HepG2 (cell line): ENCODE data around the gene RRAS2. TPM values are rescaled to one million over a fixed set of nuclear protein-coding genes. Genes with fewer than 3 reads are reported as not detected.
A peak's percentile ranks its signal among the peaks of the same experiment; 100 is the strongest.

Source experiments
- BATF2 ChIP-seq: sonication (generic); formaldehyde crosslinking; IDR thresholded peaks from 2 replicates; pipeline ENCODE4 v1.8.0; 2022; ENCODE audit warnings: mild to moderate bottlenecking, missing genetic modification reagents, moderate library complexity
- EEA1 ChIP-seq: sonication (generic); formaldehyde crosslinking; IDR thresholded peaks from 2 replicates; pipeline ENCODE4 v1.5.1; 2020; ENCODE audit warnings: mild to moderate bottlenecking, missing genetic modification reagents, borderline replicate concordance
- FOSL1 ChIP-seq: sonication (generic); formaldehyde crosslinking; IDR thresholded peaks from 2 replicates; pipeline ENCODE4 v1.9.0; 2021; ENCODE audit warnings: missing genetic modification reagents, borderline replicate concordance
- FOXP1 ChIP-seq, 2 experiments: fragments of 450-650 bp in 1 of 2; IDR thresholded peaks; 2 replicates each; pipeline ENCODE4 v1.6.1; 2017 to 2018; ENCODE audit warnings: antibody characterized with exemption in 1 of 2
- FOXP4 ChIP-seq: sonication (generic); formaldehyde crosslinking; IDR thresholded peaks from 2 replicates; pipeline ENCODE4 v1.4.0; 2020; ENCODE audit warnings: missing genetic modification reagents
- GATAD2A ChIP-seq: IDR thresholded peaks from 2 replicates; pipeline ENCODE4 v1.6.1; 2016
- NCOR1 ChIP-seq: fragments of 200-600 bp; sonication (generic); IDR thresholded peaks from 2 replicates; pipeline ENCODE4 v1.7.0; 2017; ENCODE audit warnings: antibody characterized with exemption, low read length, borderline replicate concordance
- PHF21A ChIP-seq: sonication (generic); formaldehyde crosslinking; IDR thresholded peaks from 2 replicates; pipeline ENCODE4 v1.5.0; 2020; ENCODE audit warnings: mild to moderate bottlenecking, missing genetic modification reagents
- PITX1 ChIP-seq: sonication (generic); formaldehyde crosslinking; IDR thresholded peaks from 2 replicates; pipeline ENCODE4 v1.5.1; 2020; ENCODE audit warnings: mild to moderate bottlenecking, missing genetic modification reagents
- SKI ChIP-seq: fragments of 450-650 bp; IDR thresholded peaks from one replicate; pipeline ENCODE4 v1.6.1; 2018; ENCODE audit warnings: mild to moderate bottlenecking; ENCODE audit not compliant: partially characterized antibody
- SOX13 ChIP-seq, 3 experiments: fragments of 450-650 bp in 1 of 3; sonication (generic) in 1 of 3; formaldehyde crosslinking in 1 of 3; IDR thresholded peaks in 2 of 3; conservative IDR thresholded peaks in 1 of 3; 2 replicates each; pipeline versions ENCODE4 v1.5.0 to v1.6.1; 2016 to 2020; ENCODE audit warnings: antibody characterized with exemption in 1 of 3, mild to moderate bottlenecking in 1 of 3, missing compliant biosample characterization in 1 of 3, missing genetic modification reagents in 1 of 3, moderate library complexity in 1 of 3
- STAG1 ChIP-seq: sonication (generic); formaldehyde crosslinking; IDR thresholded peaks from 2 replicates; pipeline ENCODE4 v1.4.0; 2020; ENCODE audit warnings: missing genetic modification reagents
- ZBTB39 ChIP-seq: sonication (generic); formaldehyde crosslinking; IDR thresholded peaks from 2 replicates; pipeline ENCODE4 v1.5.0; 2020; ENCODE audit warnings: missing genetic modification reagents
- ZMYM2 ChIP-seq: sonication (generic); formaldehyde crosslinking; IDR thresholded peaks from 2 replicates; pipeline ENCODE4 v1.8.0; 2022; ENCODE audit warnings: mild to moderate bottlenecking, missing genetic modification reagents
- ZNF326 ChIP-seq: sonication (generic); formaldehyde crosslinking; IDR thresholded peaks from 2 replicates; pipeline ENCODE4 v1.4.0; 2020; ENCODE audit warnings: missing genetic modification reagents, borderline replicate concordance
- ZNF414 ChIP-seq: sonication (generic); formaldehyde crosslinking; IDR thresholded peaks from 2 replicates; pipeline ENCODE4 v1.5.0; 2020; ENCODE audit warnings: missing genetic modification reagents
- ZNF552 ChIP-seq: sonication (generic); formaldehyde crosslinking; IDR thresholded peaks from 2 replicates; pipeline ENCODE4 v1.9.0; 2022; ENCODE audit warnings: missing genetic modification reagents, mild to moderate bottlenecking, borderline replicate concordance
- ZNF576 ChIP-seq: sonication (generic); formaldehyde crosslinking; IDR thresholded peaks from 2 replicates; pipeline ENCODE4 v1.4.0; 2020; ENCODE audit warnings: mild to moderate bottlenecking, missing genetic modification reagents
- ZNF740 ChIP-seq: sonication (generic); formaldehyde crosslinking; IDR thresholded peaks from 2 replicates; pipeline ENCODE4 v1.4.0; 2020; ENCODE audit warnings: missing genetic modification reagents
- ZSCAN5A ChIP-seq: sonication (generic); formaldehyde crosslinking; IDR thresholded peaks from 2 replicates; pipeline ENCODE4 v1.8.0; 2022; ENCODE audit warnings: mild to moderate bottlenecking, missing genetic modification reagents, borderline replicate concordance
- polyA plus RNA-seq, 8 experiments: library from polyadenylated mRNA; depleted of rRNA in 3 of 8; stranded (reverse) in 7 of 8; unstranded in 1 of 8; fragments of >200 nt; fragmentation: Illumina TruSeq in 4 of 8; extraction: Trizol in 4 of 8; gene quantifications; 2 replicates each; pipeline versions ENCODE4 v1.2.1 to v1.2.3, GENCODE V29; 2011 to 2016; ENCODE audit warnings: low read depth in 4 of 8, missing spikeins in 1 of 8, mixed read lengths in 1 of 8; ENCODE audit not compliant: insufficient read depth in 1 of 8
- total RNA-seq, 5 experiments: library from RNA; depleted of rRNA; stranded (reverse); fragments of >200 nt; fragmentation: Illumina TruSeq; extraction: Trizol; gene quantifications; 2 replicates each; pipeline ENCODE4 v1.2.3, GENCODE V29; 2016; ENCODE audit warnings: low read depth in 1 of 5

The RRAS2 gene
- total and polyA plus RNA-seq, 2 of the 13 experiments (the other 11 are each of a cell fraction or from before 2014, with no cell fraction given): 19.0 to 44.1 TPM

- no peak for TF ChIP-seq ZMYM2 (CRISPR knock-in tag)
- no peak for TF ChIP-seq ZSCAN5A (CRISPR knock-in tag)
- TF ChIP-seq EEA1 (CRISPR knock-in tag): no peak
- TF ChIP-seq SKI: peak; percentile 52
- TF ChIP-seq ZNF576 (CRISPR knock-in tag): no peak
- TF ChIP-seq ZNF414: no peak
- no peak for TF ChIP-seq FOXP4 (CRISPR knock-in tag)
- no peak for TF ChIP-seq ZNF326 (CRISPR knock-in tag)
- TF ChIP-seq PITX1 (CRISPR knock-in tag): no peak
- TF ChIP-seq GATAD2A: peak; percentile 72
- no peak for TF ChIP-seq FOXP1 (IDR thresholded peaks at IDR 0.05)
- no peak for TF ChIP-seq FOXP1 (CRISPR knock-in tag; IDR thresholded peaks at IDR 0.05)
- TF ChIP-seq ZNF552 (CRISPR knock-in tag): no peak
- no peak for TF ChIP-seq ZNF740 (CRISPR knock-in tag)
- 0 out of 2 replicates have a peak, but pooled peaks have one; percentile 20 for TF ChIP-seq FOSL1 (CRISPR knock-in tag)
- TF ChIP-seq BATF2 (CRISPR knock-in tag): no peak
- TF ChIP-seq PHF21A (CRISPR knock-in tag): no peak
- no peak for TF ChIP-seq STAG1 (CRISPR knock-in tag)
- TF ChIP-seq ZBTB39 (CRISPR knock-in tag): no peak
- no peak for TF ChIP-seq SOX13 (IDR thresholded peaks at IDR 0.05)
- no peak for TF ChIP-seq SOX13 (CRISPR knock-in tag; conservative IDR thresholded peaks at IDR 0.05 in 1 of 2, IDR thresholded peaks at IDR 0.05 in 1 of 2)
- TF ChIP-seq NCOR1: peak; percentile 88; the same call in 1 of the 2 replicates
These were observed 100.6 kb downstream of the RRAS2 start (continued) for GRCh38 chr11:14258221-14258935.
